Esophagus squamous epithelium (tissue), 5 donors: ENCODE data around the gene PTPRN2. TPM values are rescaled to one million over a fixed set of nuclear protein-coding genes. Genes with fewer than 3 reads are reported as not detected.

Source experiments
- DNase-seq: peaks from one replicate; lab custom pipeline; 2025; lab: John Stamatoyannopoulos, UW
- H3K27ac ChIP-seq, 4 donors: fragments of 200-600 bp; sonication (generic); one replicate each; pipeline ENCODE4 v1.5.1; 2016 to 2019; ENCODE audit warnings: mild to moderate bottlenecking in 1 of 4
- H3K27me3 ChIP-seq, 4 donors: fragments of 200-600 bp; sonication (generic); 1 replicate in 3 of 4; 2 replicates in 1 of 4; pipeline versions ENCODE4 v1.5.1 to v1.6.0; 2017 to 2021; ENCODE audit warnings: antibody characterized with exemption in 1 of 4
- H3K36me3 ChIP-seq, 3 donors: fragments of 200-600 bp; sonication (generic); one replicate each; pipeline ENCODE4 v1.5.1; 2016 to 2019
- H3K4me1 ChIP-seq, 3 donors: fragments of 200-600 bp; sonication (generic); one replicate each; pipeline ENCODE4 v1.5.1; 2017 to 2019
- H3K4me3 ChIP-seq, 4 donors: fragments of 200-600 bp; sonication (generic); 1 replicate in 3 of 4; 2 replicates in 1 of 4; pipeline ENCODE4 v1.5.1; 2016 to 2019; ENCODE audit warnings: mild to moderate bottlenecking in 2 of 4, moderate library complexity in 1 of 4
- H3K9me3 ChIP-seq, 3 donors: fragments of 200-600 bp; sonication (generic); one replicate each; pipeline ENCODE4 v1.5.1; 2016 to 2019
- POLR2A ChIP-seq, 4 donors: fragments of 450-650 bp; IDR thresholded peaks; one replicate each; pipeline ENCODE4 v1.6.1; 2017; ENCODE audit warnings: antibody characterized with exemption in 4 of 4, mild to moderate bottlenecking in 4 of 4, moderate library complexity in 3 of 4
- WGBS, 2 donors: methylation state at CpG; one replicate each; pipeline ENCODE4 v1.1.5; 2018; 5-methylcytosine and 5-hydroxymethylcytosine counted together
- intact Hi-C: fragments of 100-400 bp; cut with DNase I; formaldehyde crosslinking; loops from one replicate; pipeline ENCODE4 v1.15.0; 2022
- total RNA-seq, 4 donors: library from RNA; depleted of rRNA; stranded (reverse); fragments of >200 nt; gene quantifications; one replicate each; pipeline ENCODE4 v1.1.0, GENCODE V29; 2016
- TF ChIP-seq, protein P1 (sequence below), 6 experiments: fragments of 450-650 bp in 4 of 6; fragments of 200-600 bp in 2 of 6; sonication (generic) in 2 of 6; IDR thresholded peaks; one replicate each; pipeline ENCODE4 v1.5.1; 2016 to 2019; ENCODE audit warnings: antibody characterized with exemption in 6 of 6, mild to moderate bottlenecking in 4 of 6, moderate library complexity in 4 of 6
- donor health status: DM: yes; HTN: yes; CAD: no.

PTPRN2 gene
- total RNA-seq, 4 donors from 2014 or later, result 0.38 to 2.7 (median 1.0) TPM

GRCh38 chr7:157547611-157548010 is 1040.0 kb downstream of the PTPRN2 start:
- H3K9me3 ChIP-seq, result no peaks in the 10 kb centered on the region
- DNase-seq, result no peak
- no peaks in the 10 kb centered on the region for H3K36me3 ChIP-seq
- no peak overlapping the region for H3K27ac ChIP-seq
- intact Hi-C loops, result no loop called here
- no peaks in the 10 kb centered on the region for H3K27me3 ChIP-seq
- TF ChIP-seq POLR2A (IDR thresholded peaks at IDR 0.05), result no peak
- TF ChIP-seq, protein P1, sequence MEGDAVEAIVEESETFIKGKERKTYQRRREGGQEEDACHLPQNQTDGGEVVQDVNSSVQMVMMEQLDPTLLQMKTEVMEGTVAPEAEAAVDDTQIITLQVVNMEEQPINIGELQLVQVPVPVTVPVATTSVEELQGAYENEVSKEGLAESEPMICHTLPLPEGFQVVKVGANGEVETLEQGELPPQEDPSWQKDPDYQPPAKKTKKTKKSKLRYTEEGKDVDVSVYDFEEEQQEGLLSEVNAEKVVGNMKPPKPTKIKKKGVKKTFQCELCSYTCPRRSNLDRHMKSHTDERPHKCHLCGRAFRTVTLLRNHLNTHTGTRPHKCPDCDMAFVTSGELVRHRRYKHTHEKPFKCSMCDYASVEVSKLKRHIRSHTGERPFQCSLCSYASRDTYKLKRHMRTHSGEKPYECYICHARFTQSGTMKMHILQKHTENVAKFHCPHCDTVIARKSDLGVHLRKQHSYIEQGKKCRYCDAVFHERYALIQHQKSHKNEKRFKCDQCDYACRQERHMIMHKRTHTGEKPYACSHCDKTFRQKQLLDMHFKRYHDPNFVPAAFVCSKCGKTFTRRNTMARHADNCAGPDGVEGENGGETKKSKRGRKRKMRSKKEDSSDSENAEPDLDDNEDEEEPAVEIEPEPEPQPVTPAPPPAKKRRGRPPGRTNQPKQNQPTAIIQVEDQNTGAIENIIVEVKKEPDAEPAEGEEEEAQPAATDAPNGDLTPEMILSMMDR (IDR thresholded peaks at IDR 0.05), result no peak
- 89 to 96% methylated on average over 7 to 9 of the region's 23 CpGs for WGBS, 2 donors
- H3K4me3 ChIP-seq, result no peak overlapping the region
- H3K4me1 ChIP-seq, result no peaks in the 10 kb centered on the region

DNA sequence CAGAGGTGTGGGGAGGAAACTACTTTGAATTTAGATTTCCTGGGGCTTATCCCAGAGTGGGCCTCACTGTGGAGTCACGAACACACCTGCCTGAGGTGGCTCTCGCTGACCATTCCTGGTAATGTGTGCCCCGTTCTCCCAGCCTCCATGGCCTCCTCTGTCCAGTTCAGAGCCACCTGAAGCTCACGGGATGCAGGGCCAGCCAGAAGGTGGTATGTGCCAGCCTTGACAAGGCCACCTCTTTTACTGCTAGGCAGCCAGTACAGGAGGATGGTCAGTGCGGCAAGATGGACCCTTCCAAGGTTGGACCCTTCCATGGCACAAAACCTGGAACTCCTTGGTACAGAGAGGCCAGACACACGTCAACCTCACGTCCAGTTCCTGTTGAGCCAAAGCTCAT is 1040.5 kb downstream of the PTPRN2 start:
- H3K27me3 ChIP-seq, result no peaks in the 10 kb centered on the region
- no peaks in the 10 kb centered on the region for H3K4me1 ChIP-seq
- no peak overlapping the region for H3K4me3 ChIP-seq
- no peaks in the 10 kb centered on the region for H3K9me3 ChIP-seq
- DNase-seq, result no peak
- intact Hi-C loops, result no loop called here
- 61 to 96% methylated on average over 4 to 7 of the region's 7 CpGs for WGBS, 2 donors
- H3K27ac ChIP-seq, result no peak overlapping the region
- no peaks in the 10 kb centered on the region for H3K36me3 ChIP-seq
- no peak for TF ChIP-seq POLR2A (IDR thresholded peaks at IDR 0.05)
- TF ChIP-seq, protein P1 (IDR thresholded peaks at IDR 0.05), result no peak

- no peaks in the 10 kb centered on the region for H3K4me1 ChIP-seq
- WGBS, 2 donors, result 86 to 91% methylated on average over 4 to 17 of the region's 17 CpGs
- no peak overlapping the region for H3K27ac ChIP-seq
- intact Hi-C loops, result no loop called here
- H3K4me3 ChIP-seq, result no peak overlapping the region
- no peaks in the 10 kb centered on the region for H3K36me3 ChIP-seq
- TF ChIP-seq, protein P1 (IDR thresholded peaks at IDR 0.05), result no peak
- no peak for TF ChIP-seq POLR2A (IDR thresholded peaks at IDR 0.05)
- no peak for DNase-seq
- H3K27me3 ChIP-seq, result no peaks in the 10 kb centered on the region
- no peaks in the 10 kb centered on the region for H3K9me3 ChIP-seq
These were observed 1042.0 kb downstream of the PTPRN2 start for GRCh38 chr7:157545681-157546060.

DNA sequence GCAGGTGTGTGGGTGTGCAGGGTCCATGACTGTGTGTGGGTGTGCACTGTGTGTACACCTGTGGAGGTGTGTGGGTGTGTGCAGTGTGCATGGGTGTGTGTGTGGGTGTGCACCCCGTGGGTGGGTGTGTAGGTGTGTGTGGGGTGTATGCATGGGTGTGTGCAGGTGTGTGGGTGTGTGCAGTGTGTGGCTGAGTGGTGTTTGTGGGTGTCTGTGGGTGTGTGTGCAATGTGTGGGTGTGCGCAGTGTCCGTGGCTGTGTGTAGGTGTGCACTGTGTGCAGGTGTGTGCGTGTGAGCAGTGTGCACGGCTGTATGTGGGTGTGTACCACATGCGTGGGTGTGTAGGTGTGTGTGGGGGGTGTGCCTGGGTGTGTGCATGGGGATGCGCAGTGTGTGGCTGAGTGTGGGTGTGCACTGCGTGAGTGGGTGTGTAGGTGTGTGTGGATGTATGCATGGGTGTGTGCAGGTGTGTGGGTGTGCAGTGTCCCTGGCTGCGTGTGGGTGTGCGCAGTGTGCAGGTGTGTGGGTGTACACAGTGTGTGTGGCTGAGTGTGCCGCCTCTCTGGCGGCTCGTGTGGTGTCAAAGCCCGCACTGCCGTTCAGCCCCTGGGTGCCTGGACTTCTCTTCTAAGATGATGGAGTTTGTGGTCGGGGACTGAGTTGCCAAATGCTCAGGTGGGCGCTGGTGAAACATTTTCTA is 1042.5 kb downstream of the PTPRN2 start:
- H3K36me3 ChIP-seq, result no peaks in the 10 kb centered on the region
- TF ChIP-seq, protein P1 (IDR thresholded peaks at IDR 0.05), result no peak
- H3K27me3 ChIP-seq, result no peaks in the 10 kb centered on the region
- H3K4me1 ChIP-seq, result no peaks in the 10 kb centered on the region
- no peaks in the 10 kb centered on the region for H3K9me3 ChIP-seq
- no peak overlapping the region for H3K4me3 ChIP-seq
- WGBS, 2 donors, result 78 to 84% methylated on average over 13 to 17 of the region's 17 CpGs
- no peak overlapping the region for H3K27ac ChIP-seq
- no peak for DNase-seq
- intact Hi-C loops, result no loop called here

GRCh38 chr7:157544226-157544625 is 1043.4 kb downstream of the PTPRN2 start:
- Histone ChIP-seq H3K4me1 (no peaks in the 10 kb centered on the region), H3K4me3 (no peak overlapping the region), H3K27me3 (no peaks in the 10 kb centered on the region), H3K27ac (no peak overlapping the region), H3K9me3 (no peaks in the 10 kb centered on the region), H3K36me3 (no peaks in the 10 kb centered on the region)
- intact Hi-C loops, result no loop called here
- DNase-seq, result no peak
- TF ChIP-seq POLR2A (IDR thresholded peaks at IDR 0.05), result no peak
- TF ChIP-seq, protein P1 (IDR thresholded peaks at IDR 0.05), result no peak
- WGBS, 2 donors, result 75 to 79% methylated on average over 19 of the region's 19 CpGs
